Activated effector memory CD4-positive, alpha-beta T cell treated with anti-CD3 and anti-CD28 coated beads, Interleukin-2, amount 50 U/mL, for 16 hours (primary cell): ENCODE results near the gene SERTAD4.
"Not testable (repeated sequence)": the region's sequence is repeated elsewhere in the genome, so short reads cannot be mapped to it uniquely, and the experiment has no call there.

Experiments
- DNase-seq: peaks from one replicate; pipeline ENCODE4 v3.0.0-alpha.2; 2020

The SERTAD4 gene

GRCh38 chr1:210262167-210262896, 29.7 kb downstream of the SERTAD4 start:
- no peak for DNase-seq

- no peak for DNase-seq
These were observed 30.3 kb downstream of the SERTAD4 start for GRCh38 chr1:210262897-210263272.

- no peak for DNase-seq
These were observed 31.4 kb downstream of the SERTAD4 start for GRCh38 chr1:210263963-210264362.

- no peak for DNase-seq
These were observed 32.1 kb downstream of the SERTAD4 start for GRCh38 chr1:210264496-210265380.

- DNase-seq, result not testable (repeated sequence)
These were observed 32.9 kb downstream of the SERTAD4 start for GRCh38 chr1:210265392-210265955.

- no peak for DNase-seq
These were observed 37.4 kb downstream of the SERTAD4 start for GRCh38 chr1:210269981-210270380.

- DNase-seq, result no peak
These were observed 40.1 kb downstream of the SERTAD4 start for GRCh38 chr1:210272666-210273065.

GRCh38 chr1:210280221-210280620, 47.6 kb downstream of the SERTAD4 start:
- no peak for DNase-seq

- DNase-seq, result no peak
These were observed 55.5 kb downstream of the SERTAD4 start for GRCh38 chr1:210288116-210288515.

- DNase-seq, result no peak
These were observed 56.7 kb downstream of the SERTAD4 start for GRCh38 chr1:210289248-210289647.

GRCh38 chr1:210291081-210291764, 58.6 kb downstream of the SERTAD4 start:
- DNase-seq, result no peak

- DNase-seq, result no peak
These were observed 59.2 kb downstream of the SERTAD4 start for GRCh38 chr1:210291786-210292230.

GRCh38 chr1:210292231-210292871, 59.8 kb downstream of the SERTAD4 start:
- DNase-seq, result peak; percentile 78

GRCh38 chr1:210293171-210293607, 60.6 kb downstream of the SERTAD4 start:
- no peak for DNase-seq

- DNase-seq, result no peak
These were observed 62.6 kb downstream of the SERTAD4 start for GRCh38 chr1:210294999-210295745.
